GM19397 (cell line): ENCODE data around the gene NDUFV2.
"Not testable (repeated sequence)": the region's sequence is repeated elsewhere in the genome, so short reads cannot be mapped to it uniquely, and the experiment has no call there.

ENCODE experiments used
- ATAC-seq: cut with Tn5 transposase; IDR thresholded peaks from one replicate; pipeline ENCODE4 v1.9.1; 2021; ENCODE audit warnings: mild to moderate bottlenecking, moderate library complexity; ENCODE audit not compliant: unreplicated experiment

NDUFV2 gene

DNA sequence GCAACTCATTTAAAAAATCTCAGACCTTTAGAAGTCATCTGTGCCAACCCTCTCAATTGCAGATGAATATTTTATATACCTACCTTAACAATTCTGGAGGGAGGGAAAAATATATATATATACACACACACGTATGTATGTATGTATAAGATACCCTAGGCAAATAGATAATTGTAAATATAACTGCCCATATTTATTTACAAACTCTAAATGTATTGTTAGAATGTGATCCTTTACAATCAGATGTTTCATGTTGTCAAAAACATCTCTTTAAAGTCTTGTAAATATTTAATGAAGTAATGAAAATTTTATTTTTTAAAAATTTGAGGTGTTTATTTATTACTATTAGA is 45.7 kb downstream of the NDUFV2 start:
- no peak for ATAC-seq

GRCh38 chr18:9150121-9150520 is 47.6 kb downstream of the NDUFV2 start:
- ATAC-seq: no peak

DNA sequence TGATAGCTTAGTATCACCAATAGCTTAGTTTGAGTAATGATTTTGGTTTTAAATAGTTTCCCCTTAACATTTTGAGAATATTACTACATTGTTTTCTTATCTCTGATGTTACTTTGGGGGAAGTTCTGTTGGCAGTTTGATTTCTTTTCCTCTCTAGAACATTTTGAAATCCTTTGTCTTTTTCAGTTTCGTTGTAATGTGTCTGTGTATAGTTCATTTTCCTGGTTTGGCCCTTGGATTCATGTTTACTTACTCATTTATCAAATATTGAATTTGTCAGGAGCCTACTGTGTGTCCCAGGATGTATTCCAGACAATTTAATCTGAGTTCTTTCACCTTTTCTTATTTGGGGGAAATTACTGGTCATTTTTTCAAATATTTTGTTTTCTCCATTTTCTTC is 50.8 kb downstream of the NDUFV2 start:
- ATAC-seq: no peak

DNA sequence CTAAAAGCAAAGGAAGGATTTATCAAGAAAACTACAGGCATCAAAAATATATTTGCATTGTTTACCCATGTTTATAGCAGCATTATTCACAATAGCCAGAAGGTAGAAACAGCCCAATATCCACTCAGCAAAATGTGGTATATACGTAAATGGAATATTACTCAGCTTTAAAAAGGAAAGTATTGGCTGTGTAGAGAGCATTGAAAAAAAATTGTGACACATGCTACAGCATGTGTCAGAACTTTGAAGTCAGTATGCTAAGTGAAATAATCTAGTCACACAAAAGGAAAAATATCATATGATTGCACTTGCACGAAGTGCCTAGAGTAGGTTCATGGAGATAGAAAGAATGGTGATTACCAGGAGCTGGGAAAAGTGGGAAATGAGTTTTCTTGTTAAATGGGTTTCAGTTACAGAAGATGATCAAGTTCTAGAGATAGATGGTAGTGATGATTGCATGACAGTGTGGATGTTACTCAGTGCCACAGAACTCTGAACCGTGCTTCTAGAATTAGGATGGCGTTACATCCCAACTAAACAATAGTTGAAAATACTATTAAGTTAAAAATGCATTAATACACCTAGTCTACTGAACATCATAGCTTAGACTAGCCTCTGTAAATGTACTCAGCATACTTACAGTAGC is 54.2 kb downstream of the NDUFV2 start:
- no peak for ATAC-seq

GRCh38 chr18:9157806-9158205 is 55.3 kb downstream of the NDUFV2 start:
- ATAC-seq: no peak

DNA sequence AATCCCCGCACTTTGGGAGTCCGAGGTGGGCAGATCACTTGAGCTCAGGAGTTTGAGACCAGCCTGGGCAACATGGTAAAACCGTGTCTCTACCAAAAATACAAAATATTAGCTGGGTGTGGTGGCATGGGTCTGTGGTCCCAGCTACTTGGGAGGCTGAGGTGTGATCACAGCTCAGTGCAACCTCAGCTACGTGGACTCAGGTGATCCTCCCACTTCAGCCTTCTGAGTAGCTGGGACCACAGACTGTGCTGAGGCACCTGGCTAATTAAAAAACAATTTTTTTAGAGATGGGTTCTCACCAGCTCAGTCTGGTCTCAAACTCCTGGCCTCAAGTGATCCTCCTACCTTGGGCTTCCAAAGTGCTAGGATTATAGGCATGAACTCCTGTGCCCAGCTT is 57.5 kb downstream of the NDUFV2 start:
- no peak for ATAC-seq

GRCh38 chr18:9162663-9163062 is 60.2 kb downstream of the NDUFV2 start:
- ATAC-seq: not testable (repeated sequence)

GRCh38 chr18:9164149-9164548 is 61.6 kb downstream of the NDUFV2 start:
- ATAC-seq: not testable (repeated sequence)

DNA sequence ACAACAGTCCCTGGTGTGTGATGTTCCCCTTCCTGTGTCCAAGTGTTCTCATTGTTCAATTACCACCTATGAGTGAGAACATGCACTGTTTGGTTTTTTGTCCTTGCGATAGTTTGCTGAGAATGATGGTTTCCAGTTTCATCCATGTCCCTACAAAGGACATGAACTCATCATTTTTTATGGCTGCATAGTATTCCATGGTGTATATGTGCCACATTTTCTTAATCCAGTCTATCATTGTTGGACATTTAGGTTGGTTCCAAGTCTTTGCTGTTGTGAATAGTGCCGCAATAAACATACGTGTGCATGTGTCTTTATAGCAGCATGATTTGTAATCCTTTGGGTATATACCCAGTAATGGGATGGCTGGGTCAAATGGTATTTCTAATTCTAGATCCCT is 63.4 kb downstream of the NDUFV2 start:
- ATAC-seq: not testable (repeated sequence)

DNA sequence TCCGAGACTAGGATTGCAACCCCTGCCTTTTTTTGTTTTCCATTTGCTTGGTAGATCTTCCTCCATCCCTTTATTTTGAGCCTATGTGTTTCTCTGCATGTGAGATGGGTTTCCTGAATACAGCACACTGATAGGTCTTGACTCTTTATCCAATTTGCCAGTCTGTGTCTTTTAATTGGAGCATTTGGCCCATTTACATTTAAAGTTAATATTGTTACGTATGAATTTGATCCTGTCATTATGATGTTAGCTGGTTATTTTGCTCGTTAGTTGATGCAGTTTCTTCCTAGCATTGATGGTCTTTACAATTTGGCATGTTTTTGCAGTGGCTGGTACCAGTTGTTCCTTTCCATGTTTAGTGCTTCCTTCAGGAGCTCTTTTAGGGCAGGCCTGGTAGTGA is 67.0 kb downstream of the NDUFV2 start:
- not testable (repeated sequence) for ATAC-seq

- ATAC-seq: not testable (repeated sequence)
Measured at GRCh38 chr18:9171919-9172318, 69.4 kb downstream of the NDUFV2 start.

GRCh38 chr18:9172506-9173127 is 70.1 kb downstream of the NDUFV2 start:
- no peak for ATAC-seq

- ATAC-seq: no peak
Measured at GRCh38 chr18:9173770-9174233, 71.3 kb downstream of the NDUFV2 start.

GRCh38 chr18:9174302-9174701 is 71.8 kb downstream of the NDUFV2 start:
- no peak for ATAC-seq

DNA sequence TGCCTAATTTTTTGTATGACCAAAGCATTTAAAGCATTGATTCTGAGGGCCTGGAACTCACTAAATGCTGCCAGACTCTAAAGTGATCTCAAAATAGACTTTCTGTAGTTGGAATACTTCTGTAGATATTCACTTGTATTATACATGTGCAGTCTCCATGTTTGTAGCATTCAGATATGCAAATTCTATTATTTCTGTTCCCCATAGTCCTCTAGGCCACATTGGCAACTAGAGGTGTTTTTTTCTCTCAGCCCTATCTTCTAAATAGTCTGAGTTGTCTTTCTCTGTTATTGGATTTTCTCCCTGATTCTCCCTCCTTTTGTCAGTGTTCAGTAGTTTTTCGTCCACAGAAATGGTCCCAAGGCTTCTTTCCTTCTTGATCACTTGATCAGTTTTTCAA is 72.6 kb downstream of the NDUFV2 start:
- ATAC-seq: no peak

- ATAC-seq: no peak
Measured at GRCh38 chr18:9177031-9177430, 74.5 kb downstream of the NDUFV2 start.

- ATAC-seq: no peak
Measured at GRCh38 chr18:9177466-9177865, 75.0 kb downstream of the NDUFV2 start.

DNA sequence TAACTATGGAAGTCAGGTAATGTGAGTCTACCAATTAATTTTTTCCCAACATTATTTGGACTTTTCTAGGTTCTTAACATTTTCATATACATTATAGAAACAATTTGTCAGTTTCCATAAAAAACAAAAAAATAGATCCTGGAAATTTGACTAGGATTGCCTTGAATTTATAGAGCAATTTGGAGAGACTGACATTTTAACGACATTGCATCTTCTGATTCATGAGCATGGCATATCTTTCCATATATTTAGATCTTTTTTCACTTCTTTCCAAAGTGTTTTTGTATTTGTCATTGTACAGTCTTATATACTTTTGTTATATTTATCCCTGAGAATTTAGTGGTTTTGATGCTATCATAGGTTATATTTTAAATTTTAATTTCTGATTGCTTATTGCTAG is 76.1 kb downstream of the NDUFV2 start:
- no peak for ATAC-seq

DNA sequence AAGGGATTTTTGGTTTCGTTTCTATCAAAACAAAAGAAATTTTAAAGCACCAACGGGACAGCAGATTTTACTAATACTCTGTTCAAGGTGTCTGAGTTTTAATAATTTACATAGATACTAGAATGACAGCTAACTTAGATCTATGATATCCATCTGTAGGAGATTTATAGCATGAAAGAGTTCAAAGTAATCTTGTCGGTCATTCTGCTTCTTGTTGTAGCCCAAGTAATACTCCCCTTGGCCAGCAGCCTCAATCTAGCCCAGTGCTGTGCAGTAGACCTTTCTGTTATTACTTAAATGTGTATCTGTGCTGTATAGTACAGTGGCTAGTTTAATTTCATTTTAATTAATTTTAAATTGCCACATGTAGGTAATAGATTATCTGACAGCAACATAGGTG is 78.8 kb downstream of the NDUFV2 start:
- ATAC-seq: no peak

GRCh38 chr18:9182852-9183399 is 80.4 kb downstream of the NDUFV2 start:
- ATAC-seq: no peak
